COR-L47 (cell line): ENCODE measurements around the gene RAET1G.
"Not testable (repeated sequence)": the region's sequence is repeated elsewhere in the genome, so short reads cannot be mapped to it uniquely, and the experiment has no call there.

Experiments used
- DNase-seq: peaks from one replicate; lab custom pipeline; 2025; lab: John Stamatoyannopoulos, UW

Gene RAET1G

DNA sequence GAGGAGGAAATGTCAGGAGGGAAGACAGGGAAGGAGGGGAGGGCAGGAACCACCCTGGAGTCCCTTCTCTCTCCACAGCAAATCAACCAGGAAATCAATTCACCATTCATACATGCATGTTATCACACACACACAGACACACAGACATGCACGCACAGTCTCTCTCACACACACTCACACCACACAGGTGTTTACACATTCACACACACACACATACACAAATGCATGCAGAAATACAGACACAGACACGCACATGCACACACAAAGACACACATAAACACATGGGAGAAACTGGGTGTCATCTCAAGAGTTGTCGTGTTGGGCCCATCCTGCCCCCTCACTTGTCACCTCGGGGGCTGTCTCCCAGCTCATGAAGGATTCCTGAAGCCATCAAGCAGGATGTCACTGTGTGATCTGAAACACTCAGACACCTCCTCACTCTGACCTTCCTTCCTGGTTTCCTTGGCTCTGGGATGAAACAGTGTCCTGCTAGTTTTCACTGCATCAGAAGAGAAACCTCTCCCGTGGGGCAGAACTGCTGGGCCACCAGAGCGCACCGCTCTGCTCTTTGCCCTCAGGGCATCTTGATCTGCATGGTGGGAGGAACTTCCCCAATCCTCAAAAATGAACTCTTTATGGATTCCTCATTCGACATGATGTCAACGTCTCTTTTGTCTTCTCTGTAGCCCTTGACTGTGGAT, 9.2 kb downstream of the RAET1G start:
- no peak for DNase-seq

DNA sequence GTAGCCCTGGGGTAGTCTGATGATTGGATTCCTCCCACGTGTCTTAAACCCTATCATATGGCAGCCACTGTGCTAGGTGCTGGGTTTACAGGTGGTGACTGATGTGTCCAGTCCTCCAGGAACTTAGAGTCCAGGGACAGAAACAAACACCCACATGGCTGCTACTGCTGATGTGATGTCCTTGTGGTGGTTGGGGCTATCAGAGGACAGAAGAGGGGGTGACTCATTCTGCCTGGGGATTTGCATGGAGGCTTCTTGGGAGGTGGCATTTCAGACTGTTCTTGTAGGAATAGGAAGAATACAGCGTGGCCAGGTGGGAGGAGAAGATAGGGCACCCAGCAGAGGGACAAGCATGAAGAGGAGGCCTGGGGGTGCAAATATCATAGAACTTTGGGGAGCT, 9.8 kb downstream of the RAET1G start:
- no peak for DNase-seq

DNA sequence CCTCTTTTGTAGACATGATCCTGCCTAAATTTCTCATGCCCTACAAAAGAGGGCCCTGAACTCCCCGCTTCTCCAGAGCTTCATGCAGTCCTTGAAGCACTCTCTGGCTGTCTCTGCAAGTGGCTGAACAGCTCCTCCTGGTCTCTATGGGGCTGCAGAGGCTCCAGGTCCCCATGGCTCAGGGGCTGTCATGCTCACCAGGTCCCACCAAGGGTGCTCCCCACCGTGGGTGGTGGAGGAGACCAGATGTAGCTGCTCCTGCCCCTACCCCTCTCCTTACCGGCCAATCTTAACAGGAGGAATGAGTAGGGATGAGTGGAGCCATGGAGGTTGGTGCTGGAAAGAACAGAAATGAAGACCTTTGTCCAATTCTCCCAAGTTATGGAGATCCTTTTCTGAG, 10.2 kb downstream of the RAET1G start:
- not testable (repeated sequence) for DNase-seq

DNA sequence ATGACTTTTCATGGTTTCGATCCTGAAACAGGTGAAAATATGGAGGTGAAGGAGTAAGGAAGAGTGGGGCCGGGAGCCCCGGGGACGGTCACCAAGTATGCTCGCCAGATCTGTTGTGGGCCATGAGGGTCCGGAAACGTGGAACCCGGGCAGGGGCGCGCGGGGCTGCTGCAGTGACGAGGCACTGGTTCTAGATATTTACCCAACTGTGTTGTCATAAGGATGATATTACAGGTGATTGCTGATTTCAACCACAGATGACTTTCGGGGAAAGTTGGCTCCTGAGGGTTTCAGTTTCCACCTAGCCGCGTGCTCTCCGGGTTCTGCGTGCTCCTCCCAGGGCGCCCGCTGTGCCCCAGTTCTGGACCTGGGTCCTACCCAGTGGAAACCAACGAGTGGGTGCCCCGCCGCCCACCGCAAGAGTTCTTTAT, 12.2 kb downstream of the RAET1G start:
- no peak for DNase-seq

DNA sequence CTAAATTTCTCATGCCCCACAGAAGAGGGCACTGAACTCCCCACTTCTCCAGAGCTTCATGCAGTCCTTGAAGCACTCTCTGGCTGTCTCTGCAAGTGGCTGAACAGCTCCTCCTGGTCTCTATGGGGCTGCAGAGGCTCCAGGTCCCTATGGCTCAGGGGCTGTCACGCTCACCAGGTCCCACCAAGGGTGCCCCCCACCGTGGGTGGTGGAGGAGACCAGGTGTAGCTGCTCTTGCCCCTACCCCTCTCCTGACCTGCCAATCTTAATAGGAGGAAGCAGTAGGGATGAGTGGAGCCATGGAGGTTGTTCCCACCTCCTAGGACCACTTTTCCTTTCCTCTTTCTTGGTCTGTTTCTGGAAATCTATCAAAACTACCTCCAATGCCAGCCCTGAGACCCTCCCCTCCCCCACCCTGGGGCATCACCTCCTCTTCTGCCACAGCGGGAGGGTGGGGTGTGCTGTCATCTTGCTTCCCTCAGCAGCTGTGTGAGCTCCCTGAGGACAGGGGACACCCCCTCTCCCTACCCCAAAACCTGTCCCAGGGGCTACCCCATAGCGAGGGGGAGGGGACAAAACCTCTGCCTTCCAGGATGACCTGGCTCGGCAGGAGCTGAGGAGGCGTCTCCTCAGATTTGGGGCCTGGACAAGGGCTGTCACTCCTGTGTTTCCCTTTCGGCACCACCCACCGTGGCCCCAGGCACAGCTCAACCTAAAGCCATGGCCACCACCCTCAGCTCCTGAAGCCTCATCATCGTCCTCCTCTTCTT, 13.0 kb downstream of the RAET1G start:
- DNase-seq, result no peak

DNA sequence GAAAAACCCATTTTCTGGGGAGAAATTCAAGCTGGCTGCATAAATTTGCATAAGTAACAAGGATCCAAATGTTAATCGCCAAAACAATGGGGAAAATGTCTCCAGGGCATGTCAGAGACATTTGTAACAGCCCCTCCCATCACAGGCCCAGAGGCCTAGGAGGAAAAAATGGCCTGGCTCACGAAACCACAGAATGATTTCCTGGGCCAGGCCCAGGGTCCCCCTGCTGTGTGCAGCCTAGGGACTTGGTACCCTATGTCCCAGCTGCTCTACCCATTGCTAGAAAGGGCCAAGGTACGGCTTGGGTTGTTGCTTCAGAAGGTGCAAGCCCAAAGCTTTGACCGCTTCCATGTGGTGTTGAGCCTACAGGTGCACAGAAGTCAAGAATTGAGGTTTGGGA, 14.4 kb downstream of the RAET1G start:
- DNase-seq, result not testable (repeated sequence)

DNA sequence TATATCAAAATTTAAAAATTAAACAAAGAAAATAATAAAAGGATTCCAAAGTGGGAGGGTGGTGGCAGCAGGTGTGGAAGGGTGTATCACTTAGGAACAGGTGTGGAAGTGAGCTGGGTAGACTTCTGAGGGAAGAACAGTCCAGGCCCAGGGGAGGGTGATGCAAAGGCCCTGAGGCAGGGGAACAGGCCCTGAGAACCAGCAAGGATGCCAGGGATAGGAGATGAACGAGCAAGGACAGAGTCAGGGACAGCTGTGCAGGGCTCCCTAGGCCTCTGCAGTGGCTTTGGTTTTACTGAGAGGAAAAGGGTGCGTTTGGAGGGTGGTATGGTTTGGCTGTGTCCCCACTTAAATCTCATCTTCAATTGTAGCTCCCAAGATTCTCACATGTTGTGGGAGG, 15.6 kb downstream of the RAET1G start:
- DNase-seq, result no peak

DNA sequence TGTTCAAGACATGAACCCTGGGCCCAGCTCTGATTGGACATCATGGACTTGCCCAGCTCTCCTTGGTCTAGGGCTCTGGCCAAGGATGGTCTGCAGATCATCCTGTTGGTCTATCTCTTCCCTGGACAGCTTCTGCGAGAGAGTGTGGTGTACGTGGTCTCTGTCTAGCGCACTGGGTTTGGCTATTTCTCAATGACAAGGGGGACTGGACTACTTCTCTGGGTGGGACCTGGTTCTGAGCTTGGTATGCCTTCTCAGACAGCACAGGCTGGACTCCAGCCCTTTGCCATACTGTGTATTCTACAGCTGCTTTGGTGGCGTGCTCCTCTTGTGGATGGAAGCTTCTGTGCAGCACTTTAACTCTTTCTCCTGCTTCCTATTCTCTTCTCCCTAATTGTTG, 16.5 kb downstream of the RAET1G start:
- DNase-seq, result no peak

DNA sequence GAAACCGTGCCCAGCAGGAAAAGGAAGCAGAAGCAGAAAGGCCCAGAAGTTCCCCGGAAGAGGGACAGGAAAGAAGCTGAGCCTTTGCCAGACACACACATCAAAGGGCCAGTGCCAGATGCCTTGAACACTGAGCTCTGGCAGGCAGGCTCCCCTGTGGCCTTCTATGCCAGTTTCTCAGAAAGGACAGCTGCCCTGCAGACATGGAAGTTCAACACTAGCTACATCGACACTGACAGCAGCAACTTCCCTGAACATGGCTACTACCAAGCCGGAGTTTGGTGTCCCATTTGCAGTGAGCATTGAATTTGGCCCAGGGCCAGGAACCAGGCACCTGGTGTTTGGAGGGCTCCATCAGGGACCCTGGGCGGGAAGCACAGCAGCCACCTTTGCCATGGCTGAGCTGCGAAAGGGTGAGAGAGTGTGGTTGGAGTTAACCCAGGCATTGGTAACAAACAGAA, 17.0 kb downstream of the RAET1G start:
- DNase-seq, result no peak

DNA sequence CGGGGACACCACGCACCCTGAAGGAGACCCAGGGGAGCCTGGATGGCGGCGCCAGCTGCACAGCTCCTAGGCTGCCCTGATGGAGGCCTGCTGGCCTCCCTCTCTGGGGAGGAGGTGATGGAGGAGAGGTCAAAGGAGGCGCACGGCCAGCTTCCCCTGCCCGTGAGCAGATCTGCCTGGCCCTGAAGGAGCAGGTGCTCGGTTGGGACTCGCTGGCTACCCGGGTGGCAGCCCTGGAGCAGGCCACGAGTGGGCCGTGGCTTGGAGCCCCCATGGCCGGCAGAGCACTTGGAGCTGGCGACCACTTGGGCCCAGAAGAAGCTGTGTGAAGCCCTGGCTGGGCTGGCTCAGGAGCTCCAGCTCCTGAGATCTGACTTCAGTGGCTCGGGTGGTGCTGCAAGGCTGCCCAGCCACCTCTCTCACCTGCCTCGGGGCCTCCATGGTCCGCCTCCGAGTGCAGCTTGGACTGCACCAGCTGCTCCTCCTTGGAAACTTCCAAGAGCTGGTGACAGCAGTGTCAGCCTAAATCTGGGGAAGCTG, 17.5 kb downstream of the RAET1G start:
- no peak for DNase-seq

DNA sequence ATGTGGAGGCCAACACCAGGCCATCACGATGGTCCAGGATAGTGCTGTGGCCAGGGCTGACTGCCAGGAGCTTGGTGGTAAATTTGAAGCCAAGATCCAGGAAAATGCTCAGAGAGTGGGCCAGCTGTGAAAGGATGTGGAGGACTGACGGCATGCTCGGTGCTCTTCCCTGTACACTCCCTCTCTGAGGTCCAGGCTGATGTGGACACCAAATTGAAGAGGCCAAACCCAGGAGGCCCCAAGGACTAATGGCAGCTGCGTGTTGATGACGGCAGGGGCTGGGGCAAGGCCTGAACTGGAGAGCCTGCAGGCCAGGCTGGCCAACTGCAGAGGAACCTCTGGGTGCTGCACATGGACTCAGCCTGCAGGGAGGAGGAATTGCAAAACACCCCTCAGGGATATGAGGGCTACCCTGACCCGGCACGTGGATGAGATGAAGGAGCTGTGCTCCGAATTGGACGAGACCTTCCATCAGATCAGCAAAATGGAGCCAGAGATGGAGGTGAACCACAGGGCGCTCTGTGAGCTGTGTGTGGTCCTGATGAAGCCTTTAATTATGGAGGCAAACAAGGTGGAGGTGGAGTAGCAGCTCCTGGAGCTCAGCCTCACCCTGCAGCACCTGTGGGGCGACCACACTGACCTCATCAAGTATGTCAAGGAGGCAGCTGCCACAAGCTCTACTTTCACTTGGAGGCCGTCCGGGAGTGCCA, 18.1 kb downstream of the RAET1G start:
- no peak for DNase-seq

DNA sequence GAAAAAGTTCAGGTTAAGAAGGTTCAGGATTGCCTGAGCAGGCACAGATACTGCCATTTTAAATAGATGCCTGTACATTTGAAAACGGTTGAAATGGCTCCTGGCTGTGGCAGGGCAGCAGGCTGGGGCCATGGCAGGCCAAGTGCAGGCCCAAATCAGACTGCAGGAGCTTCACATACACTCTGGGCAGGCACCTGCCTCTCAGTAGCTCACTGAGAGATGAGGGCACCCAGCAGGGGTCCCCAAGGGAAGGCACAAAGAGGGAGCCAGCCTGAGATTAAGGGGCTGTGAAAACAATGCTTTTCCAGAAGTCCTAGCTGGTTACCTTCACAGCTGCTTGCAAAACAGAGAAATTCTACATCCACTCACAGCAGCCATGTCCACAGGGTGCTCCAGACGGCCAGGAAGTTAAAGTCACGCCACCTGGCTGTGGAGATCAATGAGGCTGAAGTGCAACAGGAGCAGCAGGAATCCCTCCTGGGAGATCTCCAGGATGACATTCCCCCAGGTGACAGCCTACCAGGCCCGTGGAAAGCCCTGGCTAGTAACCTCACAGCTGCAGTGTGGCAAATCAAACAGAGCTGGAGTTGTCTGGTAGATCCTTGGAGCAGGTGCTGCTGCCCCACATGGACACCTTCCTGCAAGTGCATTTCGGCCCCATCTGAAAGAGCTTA, 18.8 kb downstream of the RAET1G start:
- peak; percentile 13 for DNase-seq

DNA sequence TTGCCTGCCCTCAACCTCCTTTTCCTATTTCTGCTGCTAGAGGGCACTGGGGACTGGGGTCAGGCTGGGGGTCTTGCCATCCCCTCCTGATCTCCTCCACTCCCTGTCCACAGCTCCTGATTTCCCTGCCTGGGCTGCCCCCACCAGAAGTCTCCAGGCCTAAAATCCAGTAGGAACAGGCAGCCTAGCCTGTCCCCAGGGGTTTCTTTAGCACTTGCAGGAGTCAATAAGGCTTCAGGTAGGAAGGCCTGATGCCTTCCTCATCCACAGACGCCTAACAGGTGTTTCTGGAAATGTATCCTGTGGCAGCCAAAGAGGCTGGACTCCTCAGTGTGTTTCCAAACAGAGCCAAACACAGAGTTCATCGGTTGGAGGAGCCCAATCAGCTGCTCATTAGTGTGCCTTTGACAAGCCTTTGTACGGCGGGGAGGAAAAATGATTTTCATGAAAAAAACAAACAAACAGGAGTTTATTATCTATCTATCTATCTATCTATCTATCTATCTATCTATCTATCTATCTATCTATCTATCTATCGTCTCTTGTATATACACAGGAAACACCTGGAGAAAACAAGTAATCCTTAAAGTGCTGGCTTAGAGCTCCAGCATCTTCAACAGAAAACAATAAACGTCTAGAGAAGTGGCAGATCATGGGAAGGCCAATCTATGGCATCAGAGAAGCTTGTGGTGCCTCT, 21.3 kb downstream of the RAET1G start:
- DNase-seq, result no peak

DNA sequence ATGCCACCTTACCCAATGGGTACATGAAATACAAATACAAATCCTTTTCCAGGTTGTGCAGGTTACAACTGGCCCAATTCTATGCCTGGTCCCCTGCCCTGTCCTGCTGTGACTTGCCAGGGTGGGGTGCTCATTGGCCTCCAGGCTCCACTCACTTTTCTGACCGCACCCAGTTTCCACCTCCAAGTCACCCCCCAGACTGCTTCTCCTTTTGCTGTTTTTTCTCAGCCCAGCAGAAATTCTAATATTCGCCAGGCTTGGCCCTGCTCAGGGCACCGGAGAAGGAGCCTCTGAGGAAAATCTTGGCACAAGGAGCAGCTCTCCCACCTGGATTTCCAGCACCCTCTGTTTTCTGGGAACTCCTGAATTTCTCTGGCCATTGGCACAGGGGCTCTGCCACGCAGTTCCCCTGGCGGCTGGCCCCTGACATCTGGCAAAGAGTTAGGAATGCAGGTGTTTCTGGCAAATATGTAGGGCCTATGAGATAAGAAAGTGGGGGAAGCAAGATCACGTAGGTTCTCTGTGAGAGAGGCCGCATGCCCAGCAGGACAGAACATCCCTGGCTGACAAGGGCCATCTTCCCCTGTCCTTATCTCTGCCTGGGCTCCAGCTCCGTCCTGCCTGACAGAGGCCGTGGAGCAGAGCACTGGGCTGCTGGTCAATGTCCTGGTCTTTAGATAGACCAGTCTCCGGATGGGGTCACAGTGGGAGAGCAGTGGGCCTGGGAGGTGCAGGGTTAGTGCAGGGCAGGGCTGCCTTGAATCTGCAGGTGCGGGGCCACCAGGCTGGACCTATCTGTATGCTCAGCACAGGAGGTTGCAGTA, 22.1 kb downstream of the RAET1G start:
- DNase-seq, result no peak

DNA sequence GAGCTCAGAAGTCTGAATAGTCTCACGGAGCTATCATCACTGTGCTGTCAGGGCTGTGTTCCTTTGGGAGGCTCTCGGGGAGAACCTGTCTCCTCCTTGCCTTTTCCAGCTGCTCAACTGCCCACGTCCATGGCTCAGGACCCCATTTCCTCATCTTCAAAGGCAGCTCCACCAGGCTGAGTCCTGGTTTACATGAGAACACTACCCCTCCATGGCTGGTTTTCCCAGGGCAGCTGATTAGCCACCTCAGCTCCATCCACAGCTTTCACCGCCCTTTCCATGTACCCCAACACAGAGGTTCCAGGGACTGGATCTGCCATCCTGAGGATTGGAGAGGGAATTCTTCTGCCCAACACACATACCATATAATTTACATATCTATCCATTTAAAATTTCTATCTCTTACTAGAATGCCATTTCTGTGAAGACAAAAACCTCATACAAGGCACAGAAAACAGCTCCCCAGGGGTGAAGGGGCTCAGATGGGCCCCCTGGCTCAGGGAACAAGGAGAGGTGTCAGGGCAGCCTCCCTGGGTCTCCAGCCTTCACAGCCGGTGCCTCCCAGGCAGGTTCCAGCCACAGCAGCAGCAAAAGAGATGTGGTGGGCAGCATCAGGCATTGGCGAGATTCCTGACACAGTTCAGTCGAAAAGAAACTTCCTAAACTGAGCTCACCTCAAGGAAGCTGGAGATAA, 22.8 kb downstream of the RAET1G start:
- no peak for DNase-seq

DNA sequence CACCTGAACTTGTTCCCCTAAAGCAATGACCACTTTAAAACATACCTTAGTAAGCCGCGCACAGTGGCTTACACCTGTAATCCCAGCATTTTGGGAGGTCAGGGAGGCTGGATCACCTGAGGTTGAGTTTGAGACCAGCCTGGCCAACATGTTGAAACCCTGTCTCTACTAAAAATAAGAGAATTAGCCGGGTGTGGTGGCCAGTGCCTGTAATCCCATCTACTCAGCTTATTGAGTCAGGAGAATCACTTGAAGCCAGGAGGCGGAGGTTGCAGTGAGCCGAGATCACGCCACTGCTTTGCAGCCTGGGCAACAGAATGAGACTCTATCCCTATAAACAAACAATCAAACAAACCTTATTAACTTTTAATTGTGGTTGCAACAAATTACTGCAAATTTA, 23.4 kb downstream of the RAET1G start:
- DNase-seq, result no peak

DNA sequence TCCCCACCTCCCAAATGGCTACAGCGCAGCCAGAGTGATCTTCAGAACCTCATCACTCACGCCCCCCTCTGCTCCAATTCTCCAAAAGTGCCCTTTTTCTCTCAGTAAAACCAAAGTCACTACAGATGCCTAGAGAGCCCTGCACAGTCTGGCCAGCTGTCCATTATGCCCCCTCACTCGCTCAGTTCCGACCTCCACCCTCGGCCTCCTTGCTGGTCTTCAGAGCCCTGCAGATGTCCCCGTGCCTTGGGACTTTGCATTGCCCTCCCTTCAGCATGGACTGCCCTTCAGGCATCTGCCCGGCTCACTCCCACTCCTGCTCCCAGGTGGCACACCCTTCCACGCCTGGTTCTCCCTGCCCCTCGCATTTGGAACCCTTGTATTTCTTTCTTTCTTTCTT, 24.0 kb downstream of the RAET1G start:
- no peak for DNase-seq

DNA sequence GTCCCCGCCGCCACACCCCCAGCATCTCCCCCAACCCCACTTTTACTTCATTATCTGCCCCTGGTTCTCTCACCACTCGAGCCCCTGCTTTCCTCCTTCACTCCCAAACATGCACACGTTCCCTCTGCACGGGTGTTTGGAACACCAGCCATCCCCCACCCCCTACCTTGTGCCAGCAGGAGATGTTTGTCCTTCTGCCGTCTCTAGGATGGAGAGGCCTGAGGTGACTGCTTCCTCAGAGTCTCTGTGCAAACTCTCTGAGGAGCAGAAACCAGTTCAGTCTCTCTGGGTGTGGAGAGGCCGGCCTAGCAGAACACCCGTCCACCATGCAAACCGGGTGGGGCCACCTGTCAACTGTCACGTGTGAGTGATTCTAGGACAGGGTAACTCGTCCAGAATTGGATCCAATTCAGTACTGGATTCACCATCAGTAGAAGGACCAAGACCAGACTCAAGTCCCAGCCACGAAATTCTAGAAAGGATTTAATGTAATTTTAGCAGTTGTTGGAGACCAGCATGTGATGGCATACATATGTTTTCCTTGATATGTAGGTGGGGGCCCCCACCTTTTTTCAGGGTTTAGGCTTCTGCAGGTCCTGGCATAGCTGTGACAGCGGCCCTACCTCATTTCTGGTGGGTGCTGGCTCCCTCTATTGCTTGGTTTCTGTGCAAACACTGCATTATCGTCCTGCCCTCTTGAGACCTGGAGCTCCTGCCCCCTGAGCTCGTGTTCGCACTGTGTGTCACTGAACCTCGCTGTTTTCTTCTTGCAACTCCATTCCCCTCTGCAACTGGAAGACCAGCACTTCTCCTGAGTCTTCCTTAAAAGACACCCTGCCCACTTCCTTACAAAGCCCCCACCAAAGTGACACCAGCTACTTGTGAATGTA, 24.8 kb downstream of the RAET1G start, which contains the start of gene RAET1E:
RAET1E (minus strand) TSS at position 259 of the 890 bp plus-strand sequence. CDS start 7,212 bp downstream, outside the sequence.
- no peak for DNase-seq
